Measurements from ENCODE around the gene COL6A1. TPM values are rescaled to one million over a fixed set of nuclear protein-coding genes. Genes with fewer than 3 reads are reported as not detected.

COL6A1 gene
- polyA plus RNA-seq, 1 experiment = 493 TPM

DNA sequence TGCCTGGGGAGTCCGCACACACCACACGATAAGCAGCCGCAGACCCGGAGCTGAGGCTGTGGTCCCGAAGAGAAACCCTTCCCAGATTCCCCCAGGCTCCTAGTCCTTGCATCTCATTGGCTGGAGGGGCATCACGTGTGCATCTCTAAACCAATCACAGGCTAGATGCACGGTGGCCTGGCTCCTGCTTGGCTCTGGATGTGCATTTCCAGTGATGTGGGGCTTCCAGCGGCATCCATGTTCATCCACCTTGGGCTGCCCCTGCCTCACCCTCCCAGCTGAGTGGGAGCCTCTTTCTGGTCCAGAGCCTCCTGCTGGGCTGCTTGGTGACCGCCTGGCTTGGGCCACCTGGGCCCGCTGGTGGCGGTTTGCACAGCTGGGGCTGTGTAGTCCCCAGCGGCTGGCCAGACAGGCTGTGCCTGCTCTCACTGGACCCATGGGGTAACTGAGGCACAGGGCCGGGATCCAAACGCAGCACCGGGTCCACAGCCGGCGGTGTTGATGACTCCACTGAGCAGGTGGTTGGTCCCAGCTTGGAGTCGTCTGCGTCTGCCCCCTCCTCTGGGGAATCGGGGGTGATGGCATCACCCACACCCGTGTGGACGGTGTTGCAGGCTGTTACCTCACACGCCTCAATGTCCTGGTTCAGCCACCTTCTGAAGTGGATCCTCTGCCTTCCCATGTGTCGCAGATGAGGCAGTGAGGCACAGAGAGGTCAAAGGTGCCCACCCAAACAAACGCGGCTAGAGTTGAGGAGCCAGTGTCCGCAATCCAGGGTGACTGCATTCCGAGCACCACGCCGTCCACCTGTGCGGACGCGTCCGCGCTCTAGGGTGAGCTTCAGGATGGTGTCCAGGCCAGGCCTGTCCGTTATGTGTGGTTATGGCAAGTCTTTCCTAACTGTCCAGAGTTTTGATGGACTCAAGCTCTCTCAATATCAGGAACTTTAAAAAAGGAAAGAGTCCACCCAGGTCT, 41.3 kb downstream of the COL6A1 start:
- ChIA-PET POLR2A (interaction anchor here (0.6 kb wide), 1 partner anchor 18 kb away, joined by 3 read pairs; no protein-coding TSS in a partner anchor), CTCF (interaction anchor here (1.4 kb wide), 1 partner anchor 120 kb away, joined by 5 read pairs; no protein-coding TSS in a partner anchor)
- no peaks in the 10 kb centered on the region for H3K27me3 ChIP-seq (ENCODE audit: control insufficient read depth, insufficient read depth, low read length)
- peaks cover 8% of the 10 kb centered on the region; the same call in 1 of the 2 replicates for H3K9me3 ChIP-seq (ENCODE audit: control insufficient read depth, insufficient read depth, low read length)
- TF ChIP-seq, protein P1, sequence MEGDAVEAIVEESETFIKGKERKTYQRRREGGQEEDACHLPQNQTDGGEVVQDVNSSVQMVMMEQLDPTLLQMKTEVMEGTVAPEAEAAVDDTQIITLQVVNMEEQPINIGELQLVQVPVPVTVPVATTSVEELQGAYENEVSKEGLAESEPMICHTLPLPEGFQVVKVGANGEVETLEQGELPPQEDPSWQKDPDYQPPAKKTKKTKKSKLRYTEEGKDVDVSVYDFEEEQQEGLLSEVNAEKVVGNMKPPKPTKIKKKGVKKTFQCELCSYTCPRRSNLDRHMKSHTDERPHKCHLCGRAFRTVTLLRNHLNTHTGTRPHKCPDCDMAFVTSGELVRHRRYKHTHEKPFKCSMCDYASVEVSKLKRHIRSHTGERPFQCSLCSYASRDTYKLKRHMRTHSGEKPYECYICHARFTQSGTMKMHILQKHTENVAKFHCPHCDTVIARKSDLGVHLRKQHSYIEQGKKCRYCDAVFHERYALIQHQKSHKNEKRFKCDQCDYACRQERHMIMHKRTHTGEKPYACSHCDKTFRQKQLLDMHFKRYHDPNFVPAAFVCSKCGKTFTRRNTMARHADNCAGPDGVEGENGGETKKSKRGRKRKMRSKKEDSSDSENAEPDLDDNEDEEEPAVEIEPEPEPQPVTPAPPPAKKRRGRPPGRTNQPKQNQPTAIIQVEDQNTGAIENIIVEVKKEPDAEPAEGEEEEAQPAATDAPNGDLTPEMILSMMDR (IDR thresholded peaks at IDR 0.05; ENCODE audit: low read depth, low read length) = no peak
- no peak overlapping the region for H3K27ac ChIP-seq (ENCODE audit: low read depth, low read length)
- H3K4me3 ChIP-seq (ENCODE audit: low read depth, low read length) = no peak overlapping the region
- DNase-seq (ENCODE audit: low read depth, low spot score) = no peak

DNA sequence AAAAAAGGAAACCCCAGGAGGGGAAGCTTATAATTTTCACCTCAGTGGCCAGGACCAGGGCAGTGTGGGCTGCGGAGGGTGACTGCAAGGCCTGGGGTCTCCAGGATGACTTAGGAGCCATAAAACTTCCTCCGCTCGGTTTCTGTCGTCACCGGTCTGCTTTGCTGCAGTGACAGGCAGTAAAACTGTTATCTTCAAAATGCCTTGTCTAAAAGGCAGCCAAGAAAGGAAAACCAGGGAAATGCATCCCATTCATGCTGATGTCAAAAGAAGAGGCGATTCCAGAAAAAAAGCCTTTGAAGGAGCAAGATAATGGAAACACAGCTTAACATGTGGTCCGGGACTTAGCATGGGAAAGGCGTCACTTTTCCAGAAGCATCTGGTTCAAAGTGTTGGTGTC, 42.0 kb downstream of the COL6A1 start:
- POLR2A ChIA-PET = interaction anchor here (0.6 kb wide), 1 partner anchor 19 kb away, joined by 3 read pairs; no protein-coding TSS in a partner anchor
- no peak overlapping the region for H3K27ac ChIP-seq (ENCODE audit: low read depth, low read length)
- no peak overlapping the region for H3K4me3 ChIP-seq (ENCODE audit: low read depth, low read length)
- TF ChIP-seq, protein P1 (IDR thresholded peaks at IDR 0.05; ENCODE audit: low read depth, low read length) = no peak
- no peaks in the 10 kb centered on the region for H3K27me3 ChIP-seq (ENCODE audit: control insufficient read depth, insufficient read depth, low read length)
- H3K9me3 ChIP-seq (ENCODE audit: control insufficient read depth, insufficient read depth, low read length) = peaks cover 8% of the 10 kb centered on the region; the same call in 1 of the 2 replicates
- CTCF ChIA-PET = no interaction called here
- no peak for DNase-seq (ENCODE audit: low read depth, low spot score)

DNA sequence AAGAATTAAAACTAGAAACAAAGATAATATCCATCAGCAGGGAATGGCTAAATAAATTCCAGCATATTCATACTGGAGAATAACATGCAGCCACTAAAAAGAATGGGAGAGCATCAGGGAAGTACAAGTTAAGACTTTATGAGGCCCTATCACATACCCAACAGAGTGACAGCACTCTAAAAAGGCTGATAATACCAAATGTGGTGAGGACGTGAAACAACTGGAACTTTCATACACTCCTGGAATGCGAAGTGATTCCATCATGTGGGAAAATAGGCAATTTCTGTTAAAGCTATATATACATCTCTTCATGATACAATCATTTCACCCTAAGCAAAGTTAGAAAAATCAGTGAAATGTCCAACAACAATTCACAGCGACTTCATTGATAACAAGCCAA, 42.6 kb downstream of the COL6A1 start:
- CTCF ChIA-PET = no interaction called here
- no peak overlapping the region for H3K4me3 ChIP-seq (ENCODE audit: low read depth, low read length)
- TF ChIP-seq, protein P1 (IDR thresholded peaks at IDR 0.05; ENCODE audit: low read depth, low read length) = no peak
- H3K27me3 ChIP-seq (ENCODE audit: control insufficient read depth, insufficient read depth, low read length) = no peaks in the 10 kb centered on the region
- no peak for DNase-seq (ENCODE audit: low read depth, low spot score)
- H3K9me3 ChIP-seq (ENCODE audit: control insufficient read depth, insufficient read depth, low read length) = peaks cover 8% of the 10 kb centered on the region; the same call in 1 of the 2 replicates
- H3K27ac ChIP-seq (ENCODE audit: low read depth, low read length) = no peak overlapping the region
- POLR2A ChIA-PET = interaction anchor here (1.1 to 1.5 kb wide), 2 partner anchors 12 to 25 kb away, joined by 4 to 8 read pairs; no protein-coding TSS in a partner anchor

- CTCF ChIA-PET = interaction anchor here (1.0 kb wide), 1 partner anchor 118 kb away, joined by 3 read pairs; no protein-coding TSS in a partner anchor
- Histone ChIP-seq H3K4me3 (ENCODE audit: low read depth, low read length) (no peak overlapping the region), H3K27me3 (ENCODE audit: control insufficient read depth, insufficient read depth, low read length) (no peaks in the 10 kb centered on the region), H3K27ac (ENCODE audit: low read depth, low read length) (peak overlapping the region; percentile 49), H3K9me3 (ENCODE audit: control insufficient read depth, insufficient read depth, low read length) (peaks cover 11% of the 10 kb centered on the region)
- TF ChIP-seq, protein P1 (IDR thresholded peaks at IDR 0.05; ENCODE audit: low read depth, low read length) = no peak
- no peak for DNase-seq (ENCODE audit: low read depth, low spot score)
- POLR2A ChIA-PET = interaction anchor here (0.5 to 1.5 kb wide), 6 partner anchors 11 to 42 kb away, joined by 3 to 8 read pairs (median 4); no protein-coding TSS in a partner anchor
Measured at GRCh38 chr21:46025113-46025770, 43.7 kb downstream of the COL6A1 start.

Measured in AG04450 (cell line).